KG1 (cell line): ENCODE measurements around the gene INS.
"Not testable (repeated sequence)": the region's sequence is repeated elsewhere in the genome, so short reads cannot be mapped to it uniquely, and the experiment has no call there.

Experiments used
- DNase-seq: peaks from one replicate; lab custom pipeline; 2025; lab: John Stamatoyannopoulos, UW

Gene INS

DNA sequence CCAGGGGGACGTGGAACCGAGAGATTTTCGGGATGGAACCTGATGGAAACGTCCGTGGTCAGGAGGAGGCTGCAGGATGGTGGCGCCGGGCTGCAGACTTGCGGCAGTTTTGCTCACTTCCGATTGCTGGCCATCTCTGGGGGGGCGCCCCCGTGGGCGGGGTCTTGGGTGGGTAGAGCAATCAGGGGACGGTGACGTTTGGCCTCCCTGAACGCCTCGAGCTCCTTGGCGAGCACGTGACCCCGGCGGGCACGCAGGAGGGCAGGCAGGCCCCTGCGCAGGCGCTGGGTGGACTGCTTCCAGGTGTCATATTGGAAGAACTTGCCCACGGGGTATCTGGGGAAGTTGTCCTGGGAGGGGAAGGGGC lies 28.2 kb downstream of the INS start:
- DNase-seq, result no peak

- DNase-seq, result no peak
Measured at GRCh38 chr11:2132246-2132645, 28.8 kb downstream of the INS start.

DNA sequence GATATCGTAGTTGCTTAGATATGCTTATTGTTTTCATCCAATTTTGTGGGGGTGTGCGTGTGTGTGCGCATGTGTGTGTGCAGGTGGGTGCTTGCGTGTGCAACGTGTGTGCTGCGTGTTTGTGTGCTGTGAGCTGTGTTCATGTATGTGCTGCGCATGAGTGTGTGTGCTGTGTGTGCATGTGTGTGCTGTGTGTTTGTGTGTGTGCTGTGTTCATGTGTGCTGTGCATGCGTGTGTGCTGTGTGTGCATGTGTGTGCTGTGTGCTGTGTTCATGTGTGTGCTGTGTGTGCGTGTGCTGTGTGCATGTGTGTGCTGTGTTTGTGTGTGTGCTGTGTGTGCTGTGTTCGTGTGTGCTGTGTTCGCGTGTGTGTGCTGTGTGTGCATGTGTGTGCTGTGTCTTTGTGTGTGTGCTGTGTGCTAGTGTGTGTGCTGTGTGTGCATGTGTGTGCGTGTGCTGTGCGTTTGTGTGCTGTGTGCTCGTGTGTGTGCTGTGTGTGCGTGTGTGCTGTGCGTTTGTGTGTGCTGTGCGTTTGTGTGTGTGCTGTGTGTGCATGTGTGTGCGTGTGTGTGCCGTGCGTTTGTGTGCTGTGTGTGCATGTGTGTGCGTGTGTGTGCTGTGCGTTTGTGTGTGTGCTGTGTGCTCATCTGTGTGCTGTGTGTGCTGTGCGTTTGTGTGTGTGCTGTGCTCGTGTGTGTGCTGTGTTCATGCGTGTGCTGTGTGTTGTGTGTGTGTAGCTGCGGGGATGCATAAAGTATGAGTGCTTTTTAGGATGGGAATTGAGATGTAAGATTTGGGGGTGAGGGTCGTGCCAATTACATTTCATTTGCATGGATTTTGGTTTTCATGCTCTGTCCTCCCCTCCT lies 29.4 kb downstream of the INS start:
- no peak for DNase-seq

DNA sequence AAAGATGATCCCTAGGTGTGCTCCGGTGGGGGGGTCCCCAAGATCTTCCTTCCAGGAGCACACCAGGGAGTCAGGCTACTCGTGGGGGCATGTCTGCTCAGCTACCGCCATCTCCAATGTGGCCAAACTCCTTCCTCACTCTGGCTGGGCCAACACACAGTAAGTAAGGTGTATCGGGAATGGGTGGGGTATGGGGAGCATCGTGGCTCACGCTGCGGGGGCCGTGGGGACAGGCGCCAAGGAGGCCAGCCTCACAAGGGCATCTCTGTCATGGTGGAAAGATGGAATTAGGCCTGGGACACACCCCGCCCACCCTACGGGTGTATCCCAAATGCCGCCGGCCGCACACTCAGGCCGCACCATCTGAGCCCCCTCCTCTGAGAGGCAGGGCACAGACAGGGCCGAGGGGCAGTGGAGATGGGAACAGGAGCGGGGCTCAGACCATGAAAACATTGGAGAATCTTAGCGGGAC lies 30.1 kb downstream of the INS start:
- no peak for DNase-seq

- no peak for DNase-seq
Measured at GRCh38 chr11:2129699-2130366, 31.2 kb downstream of the INS start.

DNA sequence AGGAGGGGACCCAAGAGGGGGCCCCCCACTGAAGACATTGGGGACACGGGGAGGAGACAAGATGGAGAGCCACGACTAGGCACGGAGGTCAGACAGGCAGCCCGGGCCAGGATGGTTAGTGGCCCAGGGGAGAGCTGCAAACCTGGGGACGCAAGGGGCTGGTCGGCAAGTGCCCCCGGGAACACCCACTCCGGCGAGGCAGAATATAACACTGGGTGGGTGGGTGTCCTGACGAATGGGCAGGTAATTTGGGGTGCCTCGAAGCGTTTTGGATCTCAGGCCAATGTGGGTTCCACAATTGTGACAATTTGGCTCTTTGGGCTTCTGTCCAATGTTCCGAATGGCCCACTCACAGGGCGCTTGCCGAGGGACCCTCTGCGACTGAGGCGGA lies 31.7 kb downstream of the INS start:
- DNase-seq, result no peak

GRCh38 chr11:2128511-2129307 lies 32.3 kb downstream of the INS start:
- no peak for DNase-seq

- DNase-seq, result no peak
Measured at GRCh38 chr11:2128130-2128510, 32.9 kb downstream of the INS start.

GRCh38 chr11:2127482-2128129 lies 33.4 kb downstream of the INS start:
- no peak for DNase-seq

GRCh38 chr11:2126520-2127085 lies 34.4 kb downstream of the INS start:
- DNase-seq, result no peak

GRCh38 chr11:2124736-2125484 lies 36.1 kb downstream of the INS start:
- DNase-seq, result not testable (repeated sequence)

DNA sequence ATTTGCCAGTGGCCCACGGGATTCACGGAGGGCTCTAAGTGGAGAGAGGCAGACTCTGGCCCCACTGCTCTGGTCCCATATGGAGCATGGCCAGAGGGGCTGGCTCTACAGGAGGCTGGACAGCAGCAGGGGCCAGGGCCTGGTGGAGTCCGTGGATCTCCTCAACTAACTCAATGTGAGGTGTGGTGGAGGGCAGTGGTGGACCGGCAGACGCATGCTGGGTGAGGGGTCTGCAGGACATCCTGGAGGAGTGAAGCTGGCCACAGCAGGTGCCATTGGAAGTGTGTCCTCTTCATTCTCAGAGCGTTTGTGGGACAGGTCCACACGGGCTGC lies 37.4 kb downstream of the INS start:
- no peak for DNase-seq

DNA sequence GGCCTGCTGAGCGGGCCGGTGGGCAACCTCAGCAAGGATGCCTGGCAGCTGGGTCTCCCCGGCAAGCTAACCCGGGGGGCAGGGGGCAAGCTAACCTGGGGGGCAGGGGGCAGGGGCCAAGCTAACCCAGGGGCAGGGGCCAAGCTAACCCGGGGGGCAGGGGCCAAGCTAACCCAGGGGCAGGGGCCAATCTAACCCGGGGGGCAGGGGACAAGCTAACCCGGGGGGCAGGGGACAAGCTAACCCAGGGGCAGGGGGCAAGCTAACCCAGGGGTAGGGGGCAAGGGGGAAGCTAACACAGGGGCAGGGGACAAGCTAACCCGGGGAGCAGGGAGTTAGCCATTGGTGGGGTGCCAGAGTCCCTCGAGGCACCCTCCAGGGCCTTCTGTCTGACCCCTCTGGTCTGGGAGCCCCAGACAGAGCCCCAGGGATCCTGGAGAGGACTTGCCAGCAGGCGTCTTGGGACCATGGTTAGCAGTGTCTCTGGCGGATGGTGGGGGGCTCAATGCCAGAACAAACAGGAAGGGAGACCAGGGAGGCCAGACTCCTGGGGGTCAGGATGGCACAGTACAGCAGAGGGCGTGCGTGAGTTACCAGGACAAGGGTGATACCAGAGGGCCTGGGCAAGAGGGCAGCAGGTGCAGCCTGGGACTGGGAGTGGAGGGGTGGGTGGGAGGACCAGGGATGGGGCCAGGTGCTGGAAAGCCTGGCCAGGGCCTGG lies 37.9 kb downstream of the INS start:
- no peak for DNase-seq

GRCh38 chr11:2122222-2122906 lies 38.6 kb downstream of the INS start:
- no peak for DNase-seq

GRCh38 chr11:2121227-2122130 lies 39.5 kb downstream of the INS start:
- DNase-seq, result no peak

- DNase-seq, result no peak
Measured at GRCh38 chr11:2120359-2121100, 40.5 kb downstream of the INS start.

DNA sequence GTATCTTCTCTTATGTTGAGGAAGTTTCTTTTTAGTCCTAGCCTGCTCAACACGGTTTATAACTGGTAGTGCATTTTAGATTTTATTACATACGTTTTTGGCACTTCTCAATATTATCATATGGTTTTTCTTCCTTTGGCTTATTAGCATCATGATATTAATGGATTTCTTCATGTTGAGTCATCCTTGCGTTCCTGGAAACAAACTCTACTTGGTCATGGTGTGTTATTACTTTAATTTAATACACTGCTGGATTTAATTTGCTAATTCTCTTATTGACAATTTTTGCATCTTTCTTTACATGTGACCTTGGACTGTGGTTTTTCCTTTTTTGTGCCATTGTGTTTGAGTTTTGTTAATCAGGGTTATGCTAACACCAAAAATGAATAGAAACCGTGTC lies 42.3 kb downstream of the INS start:
- no peak for DNase-seq

- no peak for DNase-seq
Measured at GRCh38 chr11:2116680-2117079, 44.3 kb downstream of the INS start.
